GM10248 (cell line): ENCODE data around the gene NOS2.
"Not testable (repeated sequence)": the region's sequence is repeated elsewhere in the genome, so short reads cannot be mapped to it uniquely, and the experiment has no call there.

ENCODE experiments used
- CTCF ChIA-PET: fragments of 300-600 bp; sonication (Branson Sonifier 250); formaldehyde crosslinking; extraction: SDS; loops from one replicate; lab custom pipeline; 2021; ENCODE audit warnings: antibody characterized with exemption; lab: Yijun Ruan, JAX
- POLR2A ChIA-PET: fragments of 350-650 bp; sonication (Branson Sonifier 250); formaldehyde crosslinking; extraction: SDS; loops from one replicate; lab custom pipeline; 2020; ENCODE audit warnings: antibody characterized with exemption; lab: Yijun Ruan, JAX
- DNase-seq: peaks from one replicate; pipeline ENCODE4 v3.0.0; 2012; ENCODE audit errors: extremely low spot score
- CTCF ChIP-seq: IDR thresholded peaks from 2 replicates; pipeline ENCODE4 v1.5.1; 2012; ENCODE audit warnings: mild to moderate bottlenecking, low read depth; ENCODE audit errors: extremely low read depth, missing control alignments, control extremely low read depth

Gene NOS2

GRCh38 chr17:27764589-27764988, 35.7 kb downstream of the NOS2 start:
- no peak for TF ChIP-seq CTCF
- ChIA-PET CTCF (interaction anchor here (11.3 kb wide), 1 partner anchor 116 kb away, joined by 287 read pairs; no protein-coding TSS in a partner anchor), POLR2A (no interaction called here)
- no peak for DNase-seq

GRCh38 chr17:27762527-27763305, 37.6 kb downstream of the NOS2 start:
- DNase-seq: no peak
- CTCF ChIA-PET: interaction anchor here (0.9 to 11.3 kb wide), 6 partner anchors 10 to 130 kb away, joined by 3 to 287 read pairs (median 4); partner anchors contain the start of gene LYRM9
- POLR2A ChIA-PET: no interaction called here
- TF ChIP-seq CTCF: no peak

GRCh38 chr17:27760931-27761330, 39.4 kb downstream of the NOS2 start:
- DNase-seq, POLR2A ChIA-PET: not testable (repeated sequence)
- CTCF ChIA-PET: interaction anchor here (1.3 to 11.3 kb wide), 11 partner anchors 8 to 162 kb away, joined by 3 to 287 read pairs (median 8); partner anchors contain the start of gene LYRM9

GRCh38 chr17:27760069-27760885, 40.1 kb downstream of the NOS2 start:
- peak; percentile 73 for DNase-seq
- peak; percentile 94 for TF ChIP-seq CTCF
- POLR2A ChIA-PET: no interaction called here
- CTCF ChIA-PET: interaction anchor here (0.8 to 11.3 kb wide), 28 partner anchors 9 to 491 kb away, joined by 3 to 287 read pairs (median 5); partner anchors contain the start of gene LYRM9

- no peak for DNase-seq
- ChIA-PET CTCF (interaction anchor here (0.6 to 11.3 kb wide), 28 partner anchors 10 to 492 kb away, joined by 3 to 287 read pairs (median 5); partner anchors contain the start of gene LYRM9), POLR2A (no interaction called here)
- TF ChIP-seq CTCF: no peak
These were observed 40.8 kb downstream of the NOS2 start for GRCh38 chr17:27759528-27759927.

GRCh38 chr17:27756467-27757371, 43.6 kb downstream of the NOS2 start:
- POLR2A ChIA-PET: no interaction called here
- TF ChIP-seq CTCF: peak; percentile 79
- CTCF ChIA-PET: interaction anchor here (0.8 to 11.3 kb wide), 40 partner anchors 8 to 529 kb away, joined by 3 to 287 read pairs (median 4); partner anchors contain the start of gene LYRM9
- DNase-seq: peak; percentile 38
